GM21526 (cell line): ENCODE data around the gene SH2B3.

Experiments
- ATAC-seq: cut with Tn5 transposase; IDR thresholded peaks from one replicate; pipeline ENCODE4 v1.9.1; 2021; ENCODE audit warnings: moderate library complexity; ENCODE audit not compliant: unreplicated experiment, low FRiP score

Gene SH2B3

GRCh38 chr12:111442301-111443045 is 36.8 kb downstream of the SH2B3 start:
- no peak for ATAC-seq

GRCh38 chr12:111443086-111443485 is 37.4 kb downstream of the SH2B3 start:
- ATAC-seq, result no peak

- ATAC-seq, result no peak
These were observed 37.9 kb downstream of the SH2B3 start for GRCh38 chr12:111443586-111443985.

- ATAC-seq, result peak; percentile 35
These were observed 38.7 kb downstream of the SH2B3 start for GRCh38 chr12:111444314-111444924.

GRCh38 chr12:111444925-111445725 is 39.4 kb downstream of the SH2B3 start:
- peak; percentile 76 for ATAC-seq

- no peak for ATAC-seq
These were observed 40.2 kb downstream of the SH2B3 start for GRCh38 chr12:111445726-111446581.

- no peak for ATAC-seq
These were observed 41.2 kb downstream of the SH2B3 start for GRCh38 chr12:111446631-111447570.

DNA sequence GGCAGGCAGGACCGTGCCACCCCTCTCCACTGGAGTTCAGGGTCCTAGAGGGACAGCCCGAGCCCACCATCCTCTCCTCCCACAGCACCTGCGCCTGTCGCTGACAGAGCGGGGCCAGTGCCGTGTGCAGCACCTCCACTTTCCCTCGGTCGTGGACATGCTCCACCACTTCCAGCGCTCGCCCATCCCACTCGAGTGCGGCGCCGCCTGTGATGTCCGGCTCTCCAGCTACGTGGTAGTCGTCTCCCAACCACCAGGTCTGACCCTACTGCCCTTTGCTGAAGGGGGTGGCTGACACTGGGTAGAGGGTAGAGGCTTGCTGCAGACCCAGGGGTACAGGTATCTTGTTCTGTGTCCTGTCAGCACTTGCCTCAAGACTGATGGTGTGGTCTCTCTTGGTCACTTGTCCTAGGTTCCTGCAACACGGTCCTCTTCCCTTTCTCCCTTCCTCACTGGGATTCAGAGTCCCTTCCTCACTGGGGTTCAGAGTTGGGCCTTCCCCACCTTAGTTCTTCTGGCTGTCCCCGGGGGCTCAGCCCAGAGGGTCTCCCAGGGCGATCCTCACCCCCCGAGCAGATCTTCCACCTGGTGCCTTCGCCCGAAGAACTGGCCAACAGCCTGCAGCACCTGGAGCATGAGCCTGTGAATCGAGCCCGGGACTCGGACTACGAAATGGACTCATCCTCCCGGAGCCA is 42.0 kb downstream of the SH2B3 start:
- ATAC-seq, result no peak

GRCh38 chr12:111448266-111448830 is 42.6 kb downstream of the SH2B3 start:
- ATAC-seq, result no peak

- ATAC-seq, result no peak
These were observed 43.4 kb downstream of the SH2B3 start for GRCh38 chr12:111448846-111449790.

GRCh38 chr12:111450676-111451075 is 45.0 kb downstream of the SH2B3 start:
- no peak for ATAC-seq

DNA sequence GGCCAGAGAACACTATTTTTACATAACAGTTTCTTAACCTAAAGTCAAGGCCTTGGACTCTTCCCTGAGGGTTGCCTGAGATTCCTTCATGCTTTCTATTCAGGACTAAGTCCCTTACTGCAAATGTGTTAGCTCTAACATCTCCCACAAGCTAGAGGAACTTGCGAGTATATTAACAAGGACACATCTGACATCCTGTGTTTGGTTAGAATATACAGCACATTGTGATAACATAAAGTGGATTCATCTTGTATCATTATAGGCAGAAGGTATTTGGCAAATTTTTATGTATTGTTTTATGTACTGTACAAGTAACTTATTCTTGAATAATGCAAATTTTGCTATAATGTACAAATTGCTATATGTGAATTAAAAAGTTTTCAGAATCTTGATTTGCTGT is 45.5 kb downstream of the SH2B3 start:
- no peak for ATAC-seq

DNA sequence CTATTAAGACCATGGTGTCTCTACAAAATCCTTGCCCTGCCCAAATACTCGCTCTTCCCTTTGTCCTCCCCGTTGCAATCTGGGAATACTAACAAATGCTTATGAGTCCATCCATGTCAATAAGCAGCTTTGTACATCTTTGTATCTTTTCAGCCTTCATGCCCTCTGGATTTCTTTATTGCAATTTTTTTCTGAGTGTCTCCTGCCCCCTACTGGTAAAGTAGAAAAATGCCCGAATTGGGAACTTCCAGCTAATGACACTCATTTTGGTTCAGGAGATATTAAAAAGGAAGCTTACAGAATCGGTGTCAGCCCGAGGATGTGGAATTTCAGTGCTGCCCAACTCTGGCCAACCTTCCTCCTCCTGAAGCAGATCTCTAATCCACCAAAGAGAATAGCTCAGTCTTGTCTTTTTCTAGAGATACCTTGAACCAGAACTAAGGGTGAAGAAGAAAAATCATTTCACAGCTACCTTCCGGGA is 46.0 kb downstream of the SH2B3 start:
- no peak for ATAC-seq

DNA sequence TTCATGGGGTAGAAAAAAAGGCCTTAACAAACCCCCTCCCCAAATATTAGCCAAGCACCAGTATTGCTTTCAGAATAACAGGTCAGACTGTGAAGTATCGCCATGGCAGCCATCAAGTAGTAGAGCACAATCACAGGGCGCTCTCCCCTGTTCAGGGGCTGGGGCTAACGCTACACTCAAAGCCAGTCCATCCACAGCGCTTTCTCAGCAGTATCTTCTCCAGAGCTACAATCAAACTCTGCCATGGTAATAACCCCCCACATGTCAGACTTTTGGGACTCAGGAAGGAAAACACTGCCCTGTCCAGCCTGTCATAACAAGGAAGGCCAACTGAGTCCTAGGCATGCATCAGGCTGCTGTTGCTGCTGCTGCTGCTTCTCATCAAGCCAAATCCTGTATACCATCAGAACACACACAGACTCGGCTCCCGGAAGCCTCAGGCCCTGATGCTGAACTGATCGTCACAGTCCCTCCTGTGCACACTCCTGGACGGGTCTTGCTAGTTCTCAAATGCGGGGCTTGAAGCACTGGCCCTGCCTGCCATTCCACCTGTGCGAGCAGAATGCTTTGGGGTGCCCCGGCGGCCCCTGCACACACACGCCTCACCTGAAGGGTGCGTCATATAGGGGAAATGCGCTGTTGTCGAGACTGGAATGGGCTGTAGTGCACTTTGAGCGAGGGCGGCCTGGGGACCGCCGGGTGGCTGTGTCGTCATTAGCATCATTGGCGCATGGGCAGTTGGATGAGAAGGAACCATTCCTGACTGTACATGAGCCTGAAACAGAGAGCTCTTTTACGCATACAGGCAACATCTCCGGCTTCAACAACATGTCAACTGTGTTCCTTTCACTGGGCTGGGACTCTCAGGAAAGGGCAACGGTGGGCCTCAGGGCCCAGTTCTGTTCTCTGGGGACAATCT is 47.6 kb downstream of the SH2B3 start:
- no peak for ATAC-seq

GRCh38 chr12:111454311-111454710 is 48.6 kb downstream of the SH2B3 start:
- no peak for ATAC-seq

DNA sequence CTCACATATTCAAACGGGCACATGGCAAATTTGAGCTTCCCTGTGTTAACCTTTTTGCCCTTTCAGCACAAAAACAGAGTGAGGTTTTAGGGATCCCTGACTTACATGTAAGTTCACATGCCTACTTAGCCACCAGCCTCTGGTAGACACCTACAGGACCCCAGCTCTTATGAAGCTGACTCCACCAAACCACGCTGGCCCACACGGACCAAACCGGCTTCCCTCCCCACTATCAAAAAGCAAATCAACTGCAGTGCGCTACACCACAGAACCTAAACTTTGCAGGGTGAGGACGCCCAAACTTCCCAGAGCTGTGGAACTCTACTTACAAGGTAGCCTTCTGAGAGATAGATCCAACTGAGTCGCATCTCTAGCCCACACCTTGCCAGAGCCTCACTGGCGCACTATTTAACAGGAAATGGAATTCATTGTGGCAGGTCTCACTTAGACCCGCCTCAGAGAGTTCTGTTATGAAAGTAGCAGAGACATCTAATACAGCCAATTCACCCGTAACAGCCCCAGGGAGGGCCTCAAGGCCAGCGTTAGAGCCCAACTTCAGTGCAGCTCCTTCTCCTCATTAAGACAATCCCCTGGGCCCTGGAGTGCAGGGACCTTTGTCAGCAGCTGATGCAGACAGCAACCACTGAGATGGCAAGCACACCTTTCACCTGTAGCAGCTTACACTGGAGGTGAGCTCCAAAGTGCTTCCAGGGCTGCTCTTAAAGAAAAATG is 49.2 kb downstream of the SH2B3 start:
- no peak for ATAC-seq
